HCT116 (cell line): ENCODE data around the gene NCR1. TPM values are rescaled to one million over a fixed set of nuclear protein-coding genes. Genes with fewer than 3 reads are reported as not detected.

Source experiments
- ATAC-seq: fragments of 200-7000 bp; cut with Tn5 transposase; 2 replicates; pipeline ENCODE4 v1.9.1; 2020; ENCODE audit warnings: mild to moderate bottlenecking, moderate library complexity
- BruUV-seq: library from RNA; stranded (reverse); fragments of 400-500 nt; replicated peaks from 2 replicates; lab custom pipeline; 2021; lab: Mats Ljungman, UMichigan
- CTCF ChIA-PET: fragments of 300-600 bp; sonication (Branson Sonifier 250); formaldehyde crosslinking; loops from one replicate; lab custom pipeline; 2021; ENCODE audit warnings: antibody characterized with exemption; lab: Charles Lee
- POLR2A ChIA-PET: fragments of 300-600, 350-600 bp; sonication (Branson Sonifier 250); formaldehyde crosslinking; loops from one replicate; lab custom pipeline; 2021; ENCODE audit warnings: antibody characterized with exemption; lab: Charles Lee
- RAD21 ChIA-PET, 2 experiments: fragments of 300-600 bp; sonication (Branson Sonifier 250); formaldehyde crosslinking; loops; one replicate each; lab custom pipeline; 2023; ENCODE audit warnings: low total read pairs in 2 of 2; ENCODE audit not compliant: uncharacterized antibody in 2 of 2, unreplicated experiment in 2 of 2, low non-redundant PET in 1 of 2; lab: Charles Lee
- DNase-seq: peaks from one replicate; pipeline ENCODE4 v3.0.0-alpha.2; 2010; ENCODE audit warnings: low read depth, low spot score
- H2AFZ ChIP-seq: fragments of 200-600 bp; shearing (Covaris generic), sonication (generic); 2 replicates; pipeline ENCODE4 v1.6.1; 2017; ENCODE audit warnings: low read depth, mixed run types, mixed read lengths, antibody characterized with exemption, low read length; ENCODE audit not compliant: poor library complexity, severe bottlenecking
- H3K27ac ChIP-seq: 2 replicates; pipeline ENCODE4 v1.5.1; 2012; ENCODE audit warnings: low read depth, low read length
- H3K27me3 ChIP-seq: fragments of 200-600 bp; sonication (generic); 2 replicates; pipeline ENCODE4 v1.6.1; 2016; ENCODE audit warnings: mixed run types, low read length, mixed read lengths; ENCODE audit not compliant: insufficient read depth
- H3K36me3 ChIP-seq, 2 experiments: fragments of 200-500 bp in 1 of 2; fragments of 200-600 bp in 1 of 2; sonication (Bioruptor generic) in 1 of 2; sonication (generic) in 1 of 2; 2 replicates each; pipeline versions ENCODE4 v1.5.1 to v1.6.1; 2014 to 2016; ENCODE audit warnings: low read length in 2 of 2, inconsistent platforms in 1 of 2, mixed read lengths in 1 of 2, mixed run types in 1 of 2; ENCODE audit not compliant: insufficient read depth in 2 of 2, control insufficient read depth in 1 of 2
- H3K4me1 ChIP-seq, 2 experiments: fragments of 200-600 bp in 1 of 2; sonication (generic) in 1 of 2; 2 replicates each; pipeline versions ENCODE4 v1.5.1 to v1.6.1; 2012 to 2017; ENCODE audit warnings: low read length in 2 of 2, inconsistent platforms in 1 of 2, mild to moderate bottlenecking in 1 of 2, mixed read lengths in 1 of 2, mixed run types in 1 of 2, moderate library complexity in 1 of 2; ENCODE audit not compliant: insufficient read depth in 2 of 2, control insufficient read depth in 1 of 2
- H3K4me2 ChIP-seq: fragments of 200-600 bp; sonication (generic); 2 replicates; pipeline ENCODE4 v1.6.1; 2017; ENCODE audit warnings: mixed run types, low read length, mixed read lengths
- H3K4me3 ChIP-seq, 2 experiments: fragments of 200-600 bp in 1 of 2; sonication (generic) in 1 of 2; replicated peaks in 1 of 2; 2 replicates each; pipeline ENCODE4 v1.5.1; 2011 to 2016; ENCODE audit warnings: low read length in 2 of 2, control low read depth in 1 of 2, low read depth in 1 of 2, mild to moderate bottlenecking in 1 of 2, mixed read lengths in 1 of 2, mixed run types in 1 of 2
- H3K79me2 ChIP-seq: fragments of 200-600 bp; sonication (generic); 2 replicates; pipeline ENCODE4 v1.6.1; 2017; ENCODE audit warnings: mild to moderate bottlenecking, mixed run types, low read length, moderate library complexity, mixed read lengths; ENCODE audit not compliant: insufficient read depth
- H3K9ac ChIP-seq: fragments of 200-600 bp; sonication (generic); 2 replicates; pipeline ENCODE4 v1.6.1; 2016; ENCODE audit warnings: low read length, mixed read lengths
- H3K9me2 ChIP-seq: fragments of 200-600 bp; sonication (generic), shearing (Covaris generic); 2 replicates; pipeline ENCODE4 v1.6.1; 2017; ENCODE audit warnings: mixed run types, mild to moderate bottlenecking, moderate library complexity; ENCODE audit not compliant: insufficient read depth
- H3K9me3 ChIP-seq, 2 experiments: fragments of 200-500 bp in 1 of 2; fragments of 200-600 bp in 1 of 2; sonication (Bioruptor generic) in 1 of 2; sonication (generic) in 1 of 2; 2 replicates each; pipeline ENCODE4 v1.6.1; 2014 to 2017; ENCODE audit warnings: low read length in 2 of 2, mixed read lengths in 2 of 2, inconsistent platforms in 1 of 2, low read depth in 1 of 2, mild to moderate bottlenecking in 1 of 2, mixed run types in 1 of 2, moderate library complexity in 1 of 2; ENCODE audit not compliant: control insufficient read depth in 1 of 2, insufficient read depth in 1 of 2
- H4K20me1 ChIP-seq: fragments of 200-600 bp; sonication (generic), shearing (Covaris generic); 2 replicates; pipeline ENCODE4 v1.6.1; 2017; ENCODE audit warnings: mixed run types, mild to moderate bottlenecking, moderate library complexity; ENCODE audit not compliant: insufficient read depth
- CBX3 ChIP-seq: IDR thresholded peaks from 2 replicates; pipeline ENCODE4 v1.6.1; 2012; ENCODE audit warnings: low read depth
- CEBPB ChIP-seq: IDR thresholded peaks from 2 replicates; pipeline ENCODE4 v1.6.1; 2012; ENCODE audit warnings: low read depth
- EGR1 ChIP-seq: IDR thresholded peaks from 2 replicates; pipeline ENCODE4 v1.6.1; 2012; ENCODE audit warnings: low read depth
- ELF1 ChIP-seq: IDR thresholded peaks from 2 replicates; pipeline ENCODE4 v1.6.1; 2012; ENCODE audit warnings: low read depth, borderline replicate concordance
- EZH2phosphoT487 ChIP-seq: fragments of 200-600 bp; IDR thresholded peaks from 2 replicates; pipeline ENCODE4 v1.6.1; 2018; ENCODE audit warnings: antibody characterized with exemption, borderline replicate concordance
- FOSL1 ChIP-seq: IDR thresholded peaks from 2 replicates; pipeline ENCODE4 v1.6.1; 2012; ENCODE audit warnings: low read depth
- POLR2A ChIP-seq: IDR thresholded peaks from 2 replicates; pipeline ENCODE4 v1.7.0; 2011; ENCODE audit warnings: borderline replicate concordance; ENCODE audit not compliant: insufficient read depth, insufficient read length; ENCODE audit errors: extremely low read depth
- POLR2AphosphoS5 ChIP-seq: IDR thresholded peaks from 2 replicates; pipeline ENCODE4 v1.6.1; 2011; ENCODE audit warnings: mild to moderate bottlenecking, low read depth, low read length, moderate library complexity
- TCF7L2 ChIP-seq: IDR thresholded peaks from 2 replicates; pipeline ENCODE4 v1.7.0; 2011; ENCODE audit warnings: borderline replicate concordance, inconsistent platforms; ENCODE audit not compliant: insufficient read depth, insufficient read length; ENCODE audit errors: extremely low read depth
- ZNF274 ChIP-seq: fragments of 200-500 bp; sonication (Bioruptor generic); IDR thresholded peaks from 2 replicates; pipeline ENCODE4 v1.6.1; 2014; ENCODE audit warnings: mild to moderate bottlenecking, low read depth, low read length, inconsistent platforms
- intact Hi-C: fragments of 100-400 bp; cut with micrococcal nuclease; formaldehyde crosslinking; loops from 2 replicates; pipeline ENCODE4 v1.10.0; 2022
- total RNA-seq: library from RNA; stranded (reverse); gene quantifications from one replicate; pipeline ENCODE4 v1.2.1, GENCODE V29; 2021; ENCODE audit not compliant: unreplicated experiment
- TF ChIP-seq, protein P1 (sequence below), 3 experiments: fragments of 200-600 bp in 1 of 3; sonication (generic) in 1 of 3; IDR thresholded peaks in 2 of 3; conservative IDR thresholded peaks in 1 of 3; 2 replicates each; pipeline ENCODE4 v1.5.1; 2012 to 2017; ENCODE audit warnings: low read depth in 2 of 3, low read length in 2 of 3, antibody characterized with exemption in 1 of 3, borderline replicate concordance in 1 of 3, control low read depth in 1 of 3, mild to moderate bottlenecking in 1 of 3, mixed read lengths in 1 of 3, mixed run types in 1 of 3, moderate library complexity in 1 of 3; ENCODE audit not compliant: insufficient read depth in 1 of 3
- TF ChIP-seq, protein P2 (sequence below): IDR thresholded peaks from 2 replicates; pipeline ENCODE4 v1.6.1; 2012
- TF ChIP-seq, protein P3 (sequence below): IDR thresholded peaks from 2 replicates; pipeline ENCODE4 v1.6.1; 2012

The NCR1 gene
- total RNA-seq, 1 experiment from 2014 or later, result not detected

DNA sequence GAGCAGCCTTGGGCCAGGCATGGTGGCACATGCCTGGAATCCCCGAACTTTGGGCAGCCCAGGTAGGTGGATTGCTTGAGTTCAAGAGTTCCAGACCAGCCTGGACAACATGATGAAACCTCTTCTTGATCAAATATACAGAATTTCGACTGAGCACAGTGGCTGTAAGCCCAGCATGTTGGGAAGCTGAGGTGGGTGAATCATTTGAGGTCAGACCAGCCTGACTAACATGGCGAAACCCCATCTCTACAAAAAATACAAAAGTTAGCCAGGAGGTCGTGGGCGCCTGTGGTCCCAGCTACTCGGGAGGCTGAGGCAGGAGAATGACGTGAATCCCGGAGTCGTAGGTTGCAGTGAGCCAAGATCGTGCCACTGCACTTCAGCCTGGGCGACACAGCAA is 49.4 kb downstream of the NCR1 start:
- Histone ChIP-seq H3K4me2 (no peak overlapping the region), H2AFZ (no peak overlapping the region), H3K9ac (no peak overlapping the region), H3K9me3 (no peaks in the 10 kb centered on the region)
- CTCF ChIA-PET, result no interaction called here
- intact Hi-C loops, result no loop called here
- RAD21 ChIA-PET, result no interaction called here
- TF ChIP-seq, protein P1, sequence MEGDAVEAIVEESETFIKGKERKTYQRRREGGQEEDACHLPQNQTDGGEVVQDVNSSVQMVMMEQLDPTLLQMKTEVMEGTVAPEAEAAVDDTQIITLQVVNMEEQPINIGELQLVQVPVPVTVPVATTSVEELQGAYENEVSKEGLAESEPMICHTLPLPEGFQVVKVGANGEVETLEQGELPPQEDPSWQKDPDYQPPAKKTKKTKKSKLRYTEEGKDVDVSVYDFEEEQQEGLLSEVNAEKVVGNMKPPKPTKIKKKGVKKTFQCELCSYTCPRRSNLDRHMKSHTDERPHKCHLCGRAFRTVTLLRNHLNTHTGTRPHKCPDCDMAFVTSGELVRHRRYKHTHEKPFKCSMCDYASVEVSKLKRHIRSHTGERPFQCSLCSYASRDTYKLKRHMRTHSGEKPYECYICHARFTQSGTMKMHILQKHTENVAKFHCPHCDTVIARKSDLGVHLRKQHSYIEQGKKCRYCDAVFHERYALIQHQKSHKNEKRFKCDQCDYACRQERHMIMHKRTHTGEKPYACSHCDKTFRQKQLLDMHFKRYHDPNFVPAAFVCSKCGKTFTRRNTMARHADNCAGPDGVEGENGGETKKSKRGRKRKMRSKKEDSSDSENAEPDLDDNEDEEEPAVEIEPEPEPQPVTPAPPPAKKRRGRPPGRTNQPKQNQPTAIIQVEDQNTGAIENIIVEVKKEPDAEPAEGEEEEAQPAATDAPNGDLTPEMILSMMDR (IDR thresholded peaks at IDR 0.05 in 2 of 3, conservative IDR thresholded peaks at IDR 0.05 in 1 of 3; ENCODE audit: borderline replicate concordance in 1 of 3, insufficient read depth in 1 of 3, low read depth in 2 of 3, low read length in 2 of 3), result no peak
- TF ChIP-seq TCF7L2 (no peak), EZH2phosphoT487 (no peak), POLR2AphosphoS5 (no peak), CBX3 (no peak), ZNF274 (no peak), ELF1 (no peak), FOSL1 (no peak), EGR1 (no peak), POLR2A (no peak), CEBPB (no peak)
- TF ChIP-seq, protein P2, sequence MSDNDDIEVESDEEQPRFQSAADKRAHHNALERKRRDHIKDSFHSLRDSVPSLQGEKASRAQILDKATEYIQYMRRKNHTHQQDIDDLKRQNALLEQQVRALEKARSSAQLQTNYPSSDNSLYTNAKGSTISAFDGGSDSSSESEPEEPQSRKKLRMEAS, result no peak
- TF ChIP-seq, protein P3, sequence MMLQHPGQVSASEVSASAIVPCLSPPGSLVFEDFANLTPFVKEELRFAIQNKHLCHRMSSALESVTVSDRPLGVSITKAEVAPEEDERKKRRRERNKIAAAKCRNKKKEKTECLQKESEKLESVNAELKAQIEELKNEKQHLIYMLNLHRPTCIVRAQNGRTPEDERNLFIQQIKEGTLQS, result no peak
- TF ChIP-seq, all 23 proteins: peak for 0
- Histone ChIP-seq H3K27ac (no peak overlapping the region), H3K79me2 (no peaks in the 10 kb centered on the region), H3K4me1 (no peaks in the 10 kb centered on the region), H3K4me3 (no peak overlapping the region), H3K36me3 (no peaks in the 10 kb centered on the region), H4K20me1 (no peaks in the 10 kb centered on the region), H3K27me3 (no peaks in the 10 kb centered on the region), H3K9me2 (no peaks in the 10 kb centered on the region)
- DNase-seq (no peak), ATAC-seq (no peak)
- POLR2A ChIA-PET, result no interaction called here
- BruUV-seq, result no TSS peak
